GM19324 (cell line): ENCODE results near the gene PCDHGA5.
"Not testable (repeated sequence)": the region's sequence is repeated elsewhere in the genome, so short reads cannot be mapped to it uniquely, and the experiment has no call there.

Experiments
- ATAC-seq: cut with Tn5 transposase; IDR thresholded peaks from one replicate; pipeline ENCODE4 v1.9.1; 2021; ENCODE audit warnings: mild to moderate bottlenecking, moderate library complexity; ENCODE audit not compliant: unreplicated experiment, low FRiP score

The PCDHGA5 gene

GRCh38 chr5:141383345-141383744, 19.4 kb downstream of the PCDHGA5 start:
- ATAC-seq: no peak

- no peak for ATAC-seq
Measured at GRCh38 chr5:141384471-141385267, 20.7 kb downstream of the PCDHGA5 start.

GRCh38 chr5:141387557-141388311, 23.8 kb downstream of the PCDHGA5 start, which contains the start of gene PCDHGB4:
TSS of gene PCDHGB4 (plus strand) at chr5:141387698. CDS start at chr5:141387885, 187 bp downstream.
- ATAC-seq: not testable (repeated sequence)

GRCh38 chr5:141388661-141389060, 24.7 kb downstream of the PCDHGA5 start:
- no peak for ATAC-seq

- ATAC-seq: no peak
Measured at GRCh38 chr5:141389153-141390042, 25.4 kb downstream of the PCDHGA5 start.

GRCh38 chr5:141392429-141393198, 28.7 kb downstream of the PCDHGA5 start, which contains the start of gene PCDHGA8:
TSS of gene PCDHGA8 (plus strand) at chr5:141392633. CDS start at chr5:141392814, 181 bp downstream.
- no peak for ATAC-seq

GRCh38 chr5:141393267-141393666, 29.3 kb downstream of the PCDHGA5 start:
- no peak for ATAC-seq

GRCh38 chr5:141394401-141395187, 30.6 kb downstream of the PCDHGA5 start:
- ATAC-seq: not testable (repeated sequence)

- not testable (repeated sequence) for ATAC-seq
Measured at GRCh38 chr5:141397756-141398551, 34.0 kb downstream of the PCDHGA5 start, which contains the start of gene PCDHGB5. TSS of gene PCDHGB5 (plus strand) at chr5:141397947. CDS start at chr5:141398128, 181 bp downstream.

GRCh38 chr5:141398608-141399007, 34.6 kb downstream of the PCDHGA5 start:
- no peak for ATAC-seq

GRCh38 chr5:141399555-141400258, 35.7 kb downstream of the PCDHGA5 start:
- no peak for ATAC-seq

GRCh38 chr5:141402553-141403243, 38.7 kb downstream of the PCDHGA5 start, which contains the start of gene PCDHGA9:
TSS of gene PCDHGA9 (plus strand) at chr5:141402778. CDS start at chr5:141402953, 175 bp downstream.
- ATAC-seq: no peak

GRCh38 chr5:141403387-141403786, 39.4 kb downstream of the PCDHGA5 start:
- ATAC-seq: no peak

GRCh38 chr5:141407790-141408505, 44.0 kb downstream of the PCDHGA5 start, which contains the start of gene PCDHGB6:
TSS of gene PCDHGB6 (plus strand) at chr5:141408021. CDS start at chr5:141408203, 182 bp downstream.
- not testable (repeated sequence) for ATAC-seq

GRCh38 chr5:141409598-141410306, 45.8 kb downstream of the PCDHGA5 start:
- no peak for ATAC-seq
